ENCODE measurements around the gene EBLN2. TPM values are rescaled to one million over a fixed set of nuclear protein-coding genes. Genes with fewer than 3 reads are reported as not detected.

The EBLN2 gene
- total and polyA plus RNA-seq, 5 donors: 1.0 to 2.6 (median 1.2) TPM

GRCh38 chr3:73107215-73107614 is 45.8 kb downstream of the EBLN2 start:
- no peak for ATAC-seq
- no peaks in the 10 kb centered on the region for H3K9me3 ChIP-seq (ENCODE audit: control insufficient read depth, low read length)
- H3K27me3 ChIP-seq (ENCODE audit: control insufficient read depth, insufficient read depth): no peaks in the 10 kb centered on the region
- intact Hi-C loops (cut with DNase I): loop anchor here in 1 of 4 donors (10.0 kb wide), 3 partner anchors 98 to 398 kb away; no protein-coding TSS in a partner anchor
- no peaks in the 10 kb centered on the region for H3K4me1 ChIP-seq (ENCODE audit: control insufficient read depth, insufficient read depth, low read length)
- H3K4me3 ChIP-seq (ENCODE audit: low read length): no peak overlapping the region
- no peak for DNase-seq
- WGBS: 79% methylated on average over 3 of the region's 3 CpGs
- no peak overlapping the region for H3K27ac ChIP-seq (ENCODE audit: low read length)

- intact Hi-C loops (cut with DNase I): loop anchor here in 1 of 4 donors (10.0 kb wide), 3 partner anchors 97 to 397 kb away; no protein-coding TSS in a partner anchor
- H3K9me3 ChIP-seq (ENCODE audit: control insufficient read depth, low read length): no peaks in the 10 kb centered on the region
These were observed 46.3 kb downstream of the EBLN2 start for GRCh38 chr3:73107676-73108187.

GRCh38 chr3:73108750-73109149 is 47.3 kb downstream of the EBLN2 start:
- no peaks in the 10 kb centered on the region for H3K9me3 ChIP-seq (ENCODE audit: control insufficient read depth, low read length)
- 96% methylated on average over 3 of the region's 3 CpGs for WGBS
- DNase-seq (no peak), ATAC-seq (no peak)
- no peak overlapping the region for H3K4me3 ChIP-seq (ENCODE audit: low read length)
- no peaks in the 10 kb centered on the region for H3K4me1 ChIP-seq (ENCODE audit: control insufficient read depth, insufficient read depth, low read length)
- H3K27me3 ChIP-seq (ENCODE audit: control insufficient read depth, insufficient read depth): no peaks in the 10 kb centered on the region
- intact Hi-C loops (cut with DNase I): loop anchor here in 1 of 4 donors (10.0 kb wide), 3 partner anchors 96 to 396 kb away; no protein-coding TSS in a partner anchor
- no peak overlapping the region for H3K27ac ChIP-seq (ENCODE audit: low read length)

More at GRCh38 chr3:73107676-73108187, 46.3 kb downstream of the EBLN2 start:
- Histone ChIP-seq H3K27me3 (ENCODE audit: control insufficient read depth, insufficient read depth) (no peaks in the 10 kb centered on the region), H3K4me3 (ENCODE audit: low read length) (no peak overlapping the region), H3K27ac (ENCODE audit: low read length) (no peak overlapping the region), H3K4me1 (ENCODE audit: control insufficient read depth, insufficient read depth, low read length) (no peaks in the 10 kb centered on the region)
- WGBS: 77% methylated on average over 5 of the region's 5 CpGs
- ATAC-seq (no peak), DNase-seq (no peak)

- Histone ChIP-seq H3K27me3 (ENCODE audit: control insufficient read depth, insufficient read depth) (no peaks in the 10 kb centered on the region), H3K27ac (ENCODE audit: low read length) (no peak overlapping the region), H3K9me3 (ENCODE audit: control insufficient read depth, low read length) (no peaks in the 10 kb centered on the region), H3K4me3 (ENCODE audit: low read length) (no peak overlapping the region), H3K4me1 (ENCODE audit: control insufficient read depth, insufficient read depth, low read length) (no peaks in the 10 kb centered on the region)
- DNase-seq (no peak), ATAC-seq (no peak)
- intact Hi-C loops (cut with DNase I): no loop called here
- 83% methylated on average over 20 of the region's 20 CpGs for WGBS
These were observed 49.1 kb downstream of the EBLN2 start for GRCh38 chr3:73110530-73110929.

Other genes starting within 250 kb of the EBLN2 start
- 10 to 100 TPM; 21.0 to 27.1 (median 22.8) TPM for gene SHQ1, start 213.2 kb upstream of the EBLN2 start, total RNA-seq
- 10.7 TPM for gene SHQ1, start 213.2 kb upstream of the EBLN2 start, polyA plus RNA-seq
- gene GXYLT2, start 173.6 kb upstream of the EBLN2 start, total RNA-seq: 10 to 100 TPM; 34.8 to 50.7 (median 38.4) TPM
- gene GXYLT2, start 173.6 kb upstream of the EBLN2 start, polyA plus RNA-seq: 12.5 TPM
- gene PPP4R2, start 64.8 kb upstream of the EBLN2 start, total RNA-seq: 10 to 100 TPM; 52.0 to 73.7 (median 71.8) TPM
- 18.3 TPM for gene PPP4R2, start 64.8 kb upstream of the EBLN2 start, polyA plus RNA-seq